ENCODE results near the gene YBX3. TPM values are rescaled to one million over a fixed set of nuclear protein-coding genes. Genes with fewer than 3 reads are reported as not detected.

The YBX3 gene
- total RNA-seq, 1 experiment from 2014 or later, result 95.2 TPM

- DNase-seq (ENCODE audit: low read depth in 1 of 2, low spot score in 2 of 2), result peak; percentile 59 to 64
These were observed 49.3 kb downstream of the YBX3 start, which contains the start of gene STYK1 for GRCh38 chr12:10673659-10674384. STYK1 (minus strand) TSS chr12:10674052; CDS start chr12:10634618, 39,434 bp downstream.

GRCh38 chr12:10672231-10672868 is 50.8 kb downstream of the YBX3 start:
- DNase-seq (ENCODE audit: low read depth in 1 of 2, low spot score in 2 of 2), result no peak
- no peaks in the 10 kb centered on the region for H3K27me3 ChIP-seq (replicated peaks)
- no peak overlapping the region for H3K27ac ChIP-seq
- no peaks in the 10 kb centered on the region for H3K36me3 ChIP-seq
- no peak overlapping the region for H3K4me3 ChIP-seq
- no peaks in the 10 kb centered on the region for H3K4me1 ChIP-seq (replicated peaks)
- no peaks in the 10 kb centered on the region for H3K9me3 ChIP-seq (replicated peaks)

More at GRCh38 chr12:10673659-10674384, 49.3 kb downstream of the YBX3 start, which contains the start of gene STYK1:
- Histone ChIP-seq H3K27me3 (replicated peaks) (no peaks in the 10 kb centered on the region), H3K4me3 (peak within 1 kb of the TSS; percentile 52), H3K4me1 (replicated peaks) (no peaks in the 10 kb centered on the region), H3K27ac (no peak within 1 kb of the TSS), H3K9me3 (replicated peaks) (no peaks in the 10 kb centered on the region), H3K36me3 (no peaks in the 10 kb centered on the region)

- Histone ChIP-seq H3K36me3 (no peaks in the 10 kb centered on the region), H3K9me3 (replicated peaks) (no peaks in the 10 kb centered on the region), H3K27me3 (replicated peaks) (no peaks in the 10 kb centered on the region), H3K27ac (no peak overlapping the region), H3K4me1 (replicated peaks) (no peaks in the 10 kb centered on the region), H3K4me3 (no peak overlapping the region)
- no peak for DNase-seq (ENCODE audit: low read depth in 1 of 2, low spot score in 2 of 2)
These were observed 53.6 kb downstream of the YBX3 start for GRCh38 chr12:10669533-10669932.

- Histone ChIP-seq H3K27me3 (replicated peaks) (no peaks in the 10 kb centered on the region), H3K27ac (no peak overlapping the region), H3K36me3 (no peaks in the 10 kb centered on the region), H3K4me3 (no peak overlapping the region), H3K4me1 (replicated peaks) (no peaks in the 10 kb centered on the region), H3K9me3 (replicated peaks) (no peaks in the 10 kb centered on the region)
- DNase-seq (ENCODE audit: low read depth in 1 of 2, low spot score in 2 of 2), result no peak
These were observed 54.6 kb downstream of the YBX3 start for GRCh38 chr12:10668526-10668925.

- DNase-seq (ENCODE audit: low read depth in 1 of 2, low spot score in 2 of 2), result no peak
- H3K4me3 ChIP-seq, result no peak overlapping the region
- no peaks in the 10 kb centered on the region for H3K36me3 ChIP-seq
- H3K27ac ChIP-seq, result no peak overlapping the region
- H3K9me3 ChIP-seq (replicated peaks), result no peaks in the 10 kb centered on the region
- H3K4me1 ChIP-seq (replicated peaks), result no peaks in the 10 kb centered on the region
- H3K27me3 ChIP-seq (replicated peaks), result no peaks in the 10 kb centered on the region
These were observed 55.5 kb downstream of the YBX3 start for GRCh38 chr12:10667581-10667980.

- no peaks in the 10 kb centered on the region for H3K27me3 ChIP-seq (replicated peaks)
- no peak overlapping the region for H3K4me3 ChIP-seq
- no peaks in the 10 kb centered on the region for H3K36me3 ChIP-seq
- no peak for DNase-seq (ENCODE audit: low read depth in 1 of 2, low spot score in 2 of 2)
- 0 out of 2 replicates have a peak, but pooled peaks cover 4% of the 10 kb centered on the region for H3K4me1 ChIP-seq (replicated peaks)
- no peak overlapping the region for H3K27ac ChIP-seq
- no peaks in the 10 kb centered on the region for H3K9me3 ChIP-seq (replicated peaks)
These were observed 58.6 kb downstream of the YBX3 start for GRCh38 chr12:10664499-10664898.

- Histone ChIP-seq H3K36me3 (no peaks in the 10 kb centered on the region), H3K27ac (no peak overlapping the region)
- no peak for DNase-seq (ENCODE audit: low read depth in 1 of 2, low spot score in 2 of 2)
These were observed 59.3 kb downstream of the YBX3 start for GRCh38 chr12:10663869-10664268.

GRCh38 chr12:10661338-10661737 is 61.8 kb downstream of the YBX3 start:
- Histone ChIP-seq H3K4me1 (replicated peaks) (0 out of 2 replicates have a peak, but pooled peaks cover 4% of the 10 kb centered on the region), H3K36me3 (no peaks in the 10 kb centered on the region), H3K27me3 (replicated peaks) (no peaks in the 10 kb centered on the region), H3K9me3 (replicated peaks) (no peaks in the 10 kb centered on the region), H3K4me3 (no peak overlapping the region), H3K27ac (no peak overlapping the region)
- no peak for DNase-seq (ENCODE audit: low read depth in 1 of 2, low spot score in 2 of 2)

More at GRCh38 chr12:10663869-10664268, 59.3 kb downstream of the YBX3 start:
- Histone ChIP-seq H3K27me3 (replicated peaks) (no peaks in the 10 kb centered on the region), H3K9me3 (replicated peaks) (no peaks in the 10 kb centered on the region), H3K4me3 (no peak overlapping the region), H3K4me1 (replicated peaks) (0 out of 2 replicates have a peak, but pooled peaks cover 4% of the 10 kb centered on the region)

GRCh38 chr12:10654003-10654402 is 69.1 kb downstream of the YBX3 start:
- DNase-seq (ENCODE audit: low read depth in 1 of 2, low spot score in 2 of 2), result no peak
- Histone ChIP-seq H3K9me3 (replicated peaks) (no peaks in the 10 kb centered on the region), H3K4me1 (replicated peaks) (no peaks in the 10 kb centered on the region), H3K36me3 (no peaks in the 10 kb centered on the region), H3K27ac (no peak overlapping the region), H3K27me3 (replicated peaks) (no peaks in the 10 kb centered on the region), H3K4me3 (no peak overlapping the region)

GRCh38 chr12:10652192-10652591 is 70.9 kb downstream of the YBX3 start:
- no peaks in the 10 kb centered on the region for H3K27me3 ChIP-seq (replicated peaks)
- no peak overlapping the region for H3K27ac ChIP-seq
- peaks cover 3% of the 10 kb centered on the region; the same call in 1 of the 2 replicates for H3K9me3 ChIP-seq (replicated peaks)
- no peak overlapping the region for H3K4me3 ChIP-seq
- H3K4me1 ChIP-seq (replicated peaks), result no peaks in the 10 kb centered on the region
- DNase-seq (ENCODE audit: low read depth in 1 of 2, low spot score in 2 of 2), result no peak
- no peaks in the 10 kb centered on the region for H3K36me3 ChIP-seq

Other genes with a start within 250 kb of the YBX3 start
- gene EIF2S3B, start 217.4 kb downstream of the YBX3 start, total RNA-seq (2014; rRNA removed; shearing (Covaris generic)), result 0.34 and 0.53 TPM in 2 replicates
- gene MAGOHB, start 109.7 kb downstream of the YBX3 start, total RNA-seq (2014; rRNA removed; shearing (Covaris generic)), result 51.6 and 97.2 TPM in 2 replicates
- 5.9 and 6.3 TPM in 2 replicates for gene STYK1, start 49.3 kb downstream of the YBX3 start, total RNA-seq (2014; rRNA removed; shearing (Covaris generic))
- not detected in 2 replicates for gene TAS2R7, start 79.3 kb upstream of the YBX3 start, total RNA-seq (2014; rRNA removed; shearing (Covaris generic))
- not detected in 2 replicates for gene TAS2R8, start 84.0 kb upstream of the YBX3 start, total RNA-seq (2014; rRNA removed; shearing (Covaris generic))
- gene TAS2R9, start 86.8 kb upstream of the YBX3 start, total RNA-seq (2014; rRNA removed; shearing (Covaris generic)), result not detected in 2 replicates
- gene TAS2R10, start 103.0 kb upstream of the YBX3 start, total RNA-seq (2014; rRNA removed; shearing (Covaris generic)), result 0.53 TPM in 1 of 2 replicates, not detected in the other
- 1.6 TPM in 1 of 2 replicates, not detected in the other for gene PRR4, start 126.2 kb upstream of the YBX3 start, total RNA-seq (2014; rRNA removed; shearing (Covaris generic))
- 6.9 and 9.4 TPM in 2 replicates for gene PRH1, start 160.9 kb upstream of the YBX3 start, total RNA-seq (2014; rRNA removed; shearing (Covaris generic))
- gene TAS2R13, start 186.2 kb upstream of the YBX3 start, total RNA-seq (2014; rRNA removed; shearing (Covaris generic)), result 0.13 and 1.2 TPM in 2 replicates
- not detected in 2 replicates for gene PRH2, start 205.9 kb upstream of the YBX3 start, total RNA-seq (2014; rRNA removed; shearing (Covaris generic))
- 1.3 and 2.9 TPM in 2 replicates for gene TAS2R14, start 215.9 kb upstream of the YBX3 start, total RNA-seq (2014; rRNA removed; shearing (Covaris generic))

All from SJSA1 (cell line).